Testis (tissue), 3 donors: ENCODE results near the gene ATXN7L1. TPM values are rescaled to one million over a fixed set of nuclear protein-coding genes. Genes with fewer than 3 reads are reported as not detected.

Source experiments
- DNase-seq: peaks from one replicate; pipeline ENCODE4 v3.0.0-alpha.2; 2019
- H3K27ac ChIP-seq, 2 donors: fragments of 200-600 bp; sonication (generic); one replicate each; pipeline ENCODE4 v1.5.1; 2019
- H3K27me3 ChIP-seq: fragments of 200-600 bp; sonication (generic); one replicate; pipeline ENCODE4 v1.5.1; 2019
- H3K36me3 ChIP-seq: fragments of 200-600 bp; sonication (generic); one replicate; pipeline ENCODE4 v1.5.1; 2017; ENCODE audit warnings: low read depth; ENCODE audit errors: missing control alignments
- H3K4me1 ChIP-seq: fragments of 200-600 bp; sonication (generic); one replicate; pipeline ENCODE4 v1.5.1; 2019
- H3K4me3 ChIP-seq, 2 donors: fragments of 200-600 bp; sonication (generic); one replicate each; pipeline ENCODE4 v1.5.1; 2017 to 2019
- H3K9me3 ChIP-seq: fragments of 200-600 bp; sonication (generic); one replicate; pipeline ENCODE4 v1.5.1; 2017
- POLR2A ChIP-seq: fragments of 450-650 bp; IDR thresholded peaks from one replicate; pipeline ENCODE4 v1.6.1; 2017; ENCODE audit warnings: antibody characterized with exemption, mild to moderate bottlenecking, moderate library complexity
- WGBS, 2 donors: methylation state at CpG; one replicate each; pipeline ENCODE4 v1.1.5; 2018; 5-methylcytosine and 5-hydroxymethylcytosine counted together
- intact Hi-C: fragments of 100-400 bp; cut with DNase I; formaldehyde crosslinking; loops from one replicate; pipeline ENCODE4 v1.15.1; 2023; ENCODE audit warnings: low total_unique reads
- polyA plus RNA-seq: library from polyadenylated mRNA; stranded (reverse); fragments of 350-450 nt; fragmentation: Illumina TruSeq; extraction: RNeasy Lipid Tissue Mini Kit (QIAGEN cat#74804); gene quantifications from one replicate; pipeline ENCODE4 v1.2.3, GENCODE V29; 2014; ENCODE audit warnings: low read depth, low replicate concordance; ENCODE audit not compliant: insufficient read depth
- total RNA-seq, 2 donors: library from RNA; depleted of rRNA; stranded (reverse); fragments of >200 nt; gene quantifications; one replicate each; pipeline ENCODE4 v1.2.3, GENCODE V29; 2016
- TF ChIP-seq, protein P1 (sequence below), 3 experiments: fragments of 450-650 bp in 2 of 3; fragments of 200-600 bp in 1 of 3; sonication (generic) in 1 of 3; IDR thresholded peaks; one replicate each; pipeline ENCODE4 v1.5.1; 2016 to 2019; ENCODE audit warnings: antibody characterized with exemption in 3 of 3, mild to moderate bottlenecking in 2 of 3, moderate library complexity in 1 of 3

ATXN7L1 gene
- total and polyA plus RNA-seq, 3 donors from 2014 or later, result 35.7 to 61.7 (median 35.9) TPM

DNA sequence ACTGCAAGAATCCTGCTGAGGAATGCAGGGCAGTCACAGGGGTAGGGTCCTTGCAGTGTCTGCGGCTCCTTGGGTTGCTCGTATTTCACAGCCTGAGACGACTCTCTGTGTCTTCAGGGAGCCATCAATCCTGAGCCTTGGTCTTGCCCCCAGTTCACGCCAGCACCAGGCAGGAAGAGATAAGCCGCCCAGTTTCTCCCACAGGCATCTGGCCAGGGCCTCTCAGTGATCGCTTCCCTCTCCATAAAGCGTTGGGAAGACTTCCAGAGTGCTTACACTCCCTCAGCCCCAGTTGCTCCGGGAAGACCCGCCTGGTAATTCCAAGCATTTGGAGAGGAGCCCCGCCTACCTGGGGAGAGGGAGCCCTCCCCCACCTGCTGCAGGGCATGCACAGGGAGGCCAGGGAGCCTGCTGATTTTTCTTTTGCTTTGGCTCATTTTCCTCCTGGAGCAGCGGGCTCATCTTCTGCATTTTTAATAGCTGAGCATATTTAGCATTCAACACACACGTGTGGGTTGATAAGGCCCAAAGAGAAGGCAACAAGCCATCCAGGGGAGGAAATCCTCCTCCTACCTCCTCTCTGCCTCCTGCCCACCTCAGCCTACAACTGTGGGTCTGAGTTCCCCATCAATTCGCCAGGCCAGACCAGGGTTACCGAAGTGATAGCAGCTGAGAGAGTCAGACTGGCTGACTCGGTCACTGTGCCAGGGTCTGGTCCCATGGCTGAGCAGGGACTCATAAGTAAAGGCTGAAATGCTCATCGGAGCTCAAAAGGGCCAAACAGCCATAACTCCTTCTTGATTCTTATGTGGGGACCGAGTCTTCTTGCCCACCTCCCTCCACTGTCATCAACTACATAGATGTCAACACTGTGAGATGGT lies 220.7 kb downstream of the ATXN7L1 start:
- 48% methylated on average over 14 to 17 of the region's 17 CpGs for WGBS, 2 donors
- H3K4me1 ChIP-seq, result peaks cover 14% of the 10 kb centered on the region
- intact Hi-C loops, result no loop called here
- no peaks in the 10 kb centered on the region for H3K9me3 ChIP-seq
- peak; percentile 72 for DNase-seq
- H3K4me3 ChIP-seq, result no peak overlapping the region
- no peaks in the 10 kb centered on the region for H3K36me3 ChIP-seq
- no peaks in the 10 kb centered on the region for H3K27me3 ChIP-seq
- H3K27ac ChIP-seq, result no peak overlapping the region
- TF ChIP-seq, protein P1, sequence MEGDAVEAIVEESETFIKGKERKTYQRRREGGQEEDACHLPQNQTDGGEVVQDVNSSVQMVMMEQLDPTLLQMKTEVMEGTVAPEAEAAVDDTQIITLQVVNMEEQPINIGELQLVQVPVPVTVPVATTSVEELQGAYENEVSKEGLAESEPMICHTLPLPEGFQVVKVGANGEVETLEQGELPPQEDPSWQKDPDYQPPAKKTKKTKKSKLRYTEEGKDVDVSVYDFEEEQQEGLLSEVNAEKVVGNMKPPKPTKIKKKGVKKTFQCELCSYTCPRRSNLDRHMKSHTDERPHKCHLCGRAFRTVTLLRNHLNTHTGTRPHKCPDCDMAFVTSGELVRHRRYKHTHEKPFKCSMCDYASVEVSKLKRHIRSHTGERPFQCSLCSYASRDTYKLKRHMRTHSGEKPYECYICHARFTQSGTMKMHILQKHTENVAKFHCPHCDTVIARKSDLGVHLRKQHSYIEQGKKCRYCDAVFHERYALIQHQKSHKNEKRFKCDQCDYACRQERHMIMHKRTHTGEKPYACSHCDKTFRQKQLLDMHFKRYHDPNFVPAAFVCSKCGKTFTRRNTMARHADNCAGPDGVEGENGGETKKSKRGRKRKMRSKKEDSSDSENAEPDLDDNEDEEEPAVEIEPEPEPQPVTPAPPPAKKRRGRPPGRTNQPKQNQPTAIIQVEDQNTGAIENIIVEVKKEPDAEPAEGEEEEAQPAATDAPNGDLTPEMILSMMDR (IDR thresholded peaks at IDR 0.05), result no peak
- no peak for TF ChIP-seq POLR2A

DNA sequence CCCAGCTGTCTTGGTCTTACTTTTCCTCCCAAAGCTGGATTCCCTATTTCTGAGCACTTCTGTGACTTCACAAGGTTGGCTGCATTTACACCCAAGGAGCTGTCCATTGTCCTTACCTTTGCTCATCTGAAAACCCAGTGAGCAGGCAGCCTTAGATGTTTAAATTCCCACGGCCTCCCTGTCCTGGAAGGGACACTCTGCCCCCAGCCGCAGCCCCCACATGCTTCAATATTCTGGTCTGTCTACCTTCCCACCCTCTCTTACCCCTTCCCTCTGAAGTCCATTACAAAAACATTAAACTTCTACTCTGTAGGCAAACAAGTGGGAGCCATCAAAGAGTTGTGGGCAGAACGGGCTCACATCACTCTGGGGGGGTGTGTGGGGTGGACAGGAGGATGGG lies 221.3 kb downstream of the ATXN7L1 start:
- intact Hi-C loops, result no loop called here
- Histone ChIP-seq H3K36me3 (no peaks in the 10 kb centered on the region), H3K4me3 (no peak overlapping the region), H3K4me1 (peaks cover 14% of the 10 kb centered on the region), H3K9me3 (no peaks in the 10 kb centered on the region), H3K27ac (no peak overlapping the region), H3K27me3 (no peaks in the 10 kb centered on the region)
- no peak for TF ChIP-seq POLR2A
- TF ChIP-seq, protein P1 (IDR thresholded peaks at IDR 0.05), result no peak
- WGBS, 2 donors, result 53 to 58% methylated on average over 3 of the region's 3 CpGs
- DNase-seq, result no peak

DNA sequence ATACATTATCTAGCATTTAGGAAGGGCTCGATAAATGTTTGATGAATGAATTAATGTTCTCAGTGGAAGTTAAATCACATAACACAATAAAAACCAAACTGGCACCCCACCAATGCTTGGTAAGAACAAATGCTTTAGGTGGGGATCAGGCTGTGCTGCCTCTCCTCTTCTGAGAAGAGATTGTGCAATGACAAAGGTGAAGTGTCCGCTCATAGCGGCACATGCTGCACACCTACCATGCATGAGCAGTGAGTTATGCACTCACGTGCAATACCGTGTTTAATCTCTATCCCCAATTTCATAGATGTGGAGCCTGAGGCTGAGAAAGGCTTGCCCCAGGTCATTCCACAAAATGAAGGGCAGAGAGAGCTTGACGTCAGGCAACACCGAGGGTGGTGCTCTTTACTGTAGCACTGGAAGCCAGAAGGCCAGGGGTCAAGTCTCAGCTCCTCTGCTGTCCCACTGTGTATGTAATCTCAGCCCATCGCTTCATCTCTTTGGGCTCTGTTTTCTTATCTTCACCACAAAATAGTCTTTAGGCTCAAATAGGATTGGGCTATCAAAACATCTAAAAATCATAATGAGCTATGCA lies 222.2 kb downstream of the ATXN7L1 start:
- TF ChIP-seq, protein P1 (IDR thresholded peaks at IDR 0.05), result no peak
- TF ChIP-seq POLR2A, result no peak
- WGBS, 2 donors, result 95% methylated on average over 8 of the region's 8 CpGs
- Histone ChIP-seq H3K27ac (no peak overlapping the region), H3K9me3 (no peaks in the 10 kb centered on the region), H3K36me3 (no peaks in the 10 kb centered on the region), H3K27me3 (no peaks in the 10 kb centered on the region), H3K4me1 (peaks cover 16% of the 10 kb centered on the region), H3K4me3 (no peak overlapping the region)
- intact Hi-C loops, result no loop called here
- DNase-seq, result no peak

DNA sequence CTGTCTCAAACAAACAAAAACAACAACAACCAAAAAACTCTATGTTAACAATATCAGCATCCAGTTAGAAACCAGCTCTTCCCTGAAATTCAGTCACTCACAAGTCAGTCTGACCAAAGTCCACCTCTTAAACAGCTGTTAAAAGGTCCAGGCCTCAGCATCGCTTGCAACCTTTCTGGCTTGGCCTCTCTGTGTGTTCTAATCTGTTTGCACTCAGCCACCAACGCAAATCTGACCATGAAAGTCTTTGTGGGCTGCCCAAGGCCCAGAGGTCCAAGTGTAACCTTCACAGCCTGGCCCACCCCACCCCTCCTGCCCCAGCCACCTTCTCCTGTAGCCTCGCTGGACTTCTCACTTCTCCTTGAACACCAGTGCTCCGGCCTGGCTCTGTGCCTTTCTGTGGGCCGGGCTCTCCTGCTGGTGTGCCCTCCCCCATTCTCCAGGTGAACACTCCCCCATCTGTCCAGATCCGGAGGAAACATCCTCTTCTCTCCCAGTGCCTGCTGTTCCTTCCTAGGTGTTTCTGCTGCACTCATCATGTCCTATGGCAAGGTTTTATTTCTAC lies 222.9 kb downstream of the ATXN7L1 start:
- 61 to 75% methylated on average over 6 of the region's 6 CpGs for WGBS, 2 donors

More for the DNA sequence above, 222.9 kb downstream of the ATXN7L1 start:
- Histone ChIP-seq H3K4me1 (peaks cover 17% of the 10 kb centered on the region), H3K27ac (no peak overlapping the region), H3K36me3 (no peaks in the 10 kb centered on the region), H3K4me3 (no peak overlapping the region), H3K9me3 (no peaks in the 10 kb centered on the region), H3K27me3 (no peaks in the 10 kb centered on the region)
- no peak for DNase-seq
- intact Hi-C loops, result no loop called here
- TF ChIP-seq POLR2A, result no peak
- TF ChIP-seq, protein P1 (IDR thresholded peaks at IDR 0.05), result no peak
